HL-60 (cell line): ENCODE results near the gene IQCK.

ENCODE experiments used
- DNase-seq, 2 experiments: peaks; one replicate each; pipeline ENCODE4 v3.0.0-alpha.2; 2010 to 2020; ENCODE audit warnings: low read depth in 1 of 2, low spot score in 1 of 2
- H3K27ac ChIP-seq: fragments of 250-450 bp; sonication (Bioruptor Pico); replicated peaks from 2 replicates; pipeline ENCODE4 v1.5.1; 2020; ENCODE audit warnings: mild to moderate bottlenecking, moderate library complexity
- H3K27me3 ChIP-seq: fragments of 250-450 bp; sonication (Bioruptor Pico); 2 replicates; pipeline ENCODE4 v1.5.1; 2021; ENCODE audit warnings: mild to moderate bottlenecking, moderate library complexity; ENCODE audit not compliant: insufficient read depth, poor library complexity, severe bottlenecking
- H3K4me3 ChIP-seq: replicated peaks from 2 replicates; pipeline ENCODE4 v1.5.1; 2011; ENCODE audit warnings: mild to moderate bottlenecking, control low read depth, low read length; ENCODE audit not compliant: insufficient read depth
- GABPA ChIP-seq: IDR thresholded peaks from 2 replicates; pipeline ENCODE4 v1.6.1; 2012; ENCODE audit warnings: low read depth
- POLR2AphosphoS5 ChIP-seq: IDR thresholded peaks from 2 replicates; pipeline ENCODE4 v1.6.1; 2012; ENCODE audit warnings: low read depth
- REST ChIP-seq: IDR thresholded peaks from 2 replicates; pipeline ENCODE4 v1.6.1; 2012; ENCODE audit warnings: low read depth; ENCODE audit not compliant: insufficient replicate concordance
- SPI1 ChIP-seq: IDR thresholded peaks from 2 replicates; pipeline ENCODE4 v1.6.1; 2012; ENCODE audit warnings: low read depth, mild to moderate bottlenecking, borderline replicate concordance
- TF ChIP-seq, protein P1 (sequence below): IDR thresholded peaks from one replicate; pipeline ENCODE4 v1.5.1; 2011; ENCODE audit warnings: low read length, control low read depth, inconsistent platforms; ENCODE audit not compliant: insufficient read depth

The IQCK gene

GRCh38 chr16:19708296-19709205 lies 9.5 kb upstream of the IQCK start:
- no peak for DNase-seq
- Histone ChIP-seq H3K27me3 (no peaks in the 10 kb centered on the region), H3K27ac (no peak overlapping the region), H3K4me3 (no peak overlapping the region)
- TF ChIP-seq SPI1: no peak
- TF ChIP-seq, protein P1, sequence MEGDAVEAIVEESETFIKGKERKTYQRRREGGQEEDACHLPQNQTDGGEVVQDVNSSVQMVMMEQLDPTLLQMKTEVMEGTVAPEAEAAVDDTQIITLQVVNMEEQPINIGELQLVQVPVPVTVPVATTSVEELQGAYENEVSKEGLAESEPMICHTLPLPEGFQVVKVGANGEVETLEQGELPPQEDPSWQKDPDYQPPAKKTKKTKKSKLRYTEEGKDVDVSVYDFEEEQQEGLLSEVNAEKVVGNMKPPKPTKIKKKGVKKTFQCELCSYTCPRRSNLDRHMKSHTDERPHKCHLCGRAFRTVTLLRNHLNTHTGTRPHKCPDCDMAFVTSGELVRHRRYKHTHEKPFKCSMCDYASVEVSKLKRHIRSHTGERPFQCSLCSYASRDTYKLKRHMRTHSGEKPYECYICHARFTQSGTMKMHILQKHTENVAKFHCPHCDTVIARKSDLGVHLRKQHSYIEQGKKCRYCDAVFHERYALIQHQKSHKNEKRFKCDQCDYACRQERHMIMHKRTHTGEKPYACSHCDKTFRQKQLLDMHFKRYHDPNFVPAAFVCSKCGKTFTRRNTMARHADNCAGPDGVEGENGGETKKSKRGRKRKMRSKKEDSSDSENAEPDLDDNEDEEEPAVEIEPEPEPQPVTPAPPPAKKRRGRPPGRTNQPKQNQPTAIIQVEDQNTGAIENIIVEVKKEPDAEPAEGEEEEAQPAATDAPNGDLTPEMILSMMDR: no peak
- no peak for TF ChIP-seq POLR2AphosphoS5
- TF ChIP-seq REST: no peak
- no peak for TF ChIP-seq GABPA

- Histone ChIP-seq H3K4me3 (no peak overlapping the region), H3K27ac (no peak overlapping the region), H3K27me3 (no peaks in the 10 kb centered on the region)
- DNase-seq: no peak
- TF ChIP-seq REST (no peak), POLR2AphosphoS5 (no peak), GABPA (no peak), SPI1 (no peak)
- TF ChIP-seq, protein P1: no peak
Measured at GRCh38 chr16:19709381-19710136, 8.5 kb upstream of the IQCK start.

DNA sequence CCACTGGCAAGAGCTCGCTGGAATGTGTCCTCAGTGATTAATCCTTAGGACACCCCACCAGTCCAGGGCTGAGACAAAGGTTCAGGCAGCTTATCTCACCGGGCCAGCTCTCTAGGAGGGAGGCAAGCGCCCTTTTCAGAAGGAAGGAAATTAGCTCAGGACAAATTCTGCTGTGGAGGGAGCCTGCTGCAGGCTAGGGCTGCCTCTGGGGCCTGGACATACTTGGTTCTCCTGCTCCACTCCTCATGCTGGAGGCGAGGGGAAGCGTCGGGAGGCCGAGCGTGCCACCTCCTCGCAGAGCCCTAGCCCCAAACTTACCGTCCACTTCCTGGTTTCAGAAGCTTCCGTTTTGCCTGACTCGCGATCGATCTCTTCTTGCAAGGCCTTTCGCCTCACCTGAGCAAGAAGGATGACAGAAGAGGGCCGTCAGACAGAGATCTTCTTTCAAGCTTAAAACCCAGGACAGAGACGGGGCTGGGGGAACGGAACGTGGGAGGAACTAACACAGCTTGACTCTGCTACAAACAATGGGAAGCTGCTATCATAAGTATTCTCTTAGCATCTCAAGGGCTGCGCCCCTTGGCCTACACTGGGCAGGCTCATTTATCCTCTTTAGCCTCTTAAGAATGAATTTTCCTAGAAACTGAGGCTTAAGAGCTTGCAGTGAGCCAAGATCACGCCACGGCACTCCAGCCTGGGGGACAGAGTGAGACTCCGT lies 7.7 kb upstream of the IQCK start:
- TF ChIP-seq POLR2AphosphoS5 (no peak), REST (no peak), GABPA (no peak), SPI1 (no peak)
- TF ChIP-seq, protein P1: no peak
- Histone ChIP-seq H3K27me3 (no peaks in the 10 kb centered on the region), H3K27ac (no peak overlapping the region), H3K4me3 (no peak overlapping the region)
- DNase-seq: no peak
